HEK293 (cell line): ENCODE data around the gene TTR.

Source experiments
- CTCF ChIA-PET: fragments of 350-600 bp; formaldehyde crosslinking; extraction: SDS; loops from one replicate; lab custom pipeline; 2021; ENCODE audit warnings: antibody characterized with exemption; lab: Yijun Ruan, JAX
- POLR2A ChIA-PET: fragments of 300-600 bp; formaldehyde crosslinking; extraction: SDS; loops from one replicate; lab custom pipeline; 2020; ENCODE audit warnings: antibody characterized with exemption, inconsistent platforms; lab: Yijun Ruan, JAX
- H3K27ac ChIP-seq: fragments of 200-500 bp; sonication (Bioruptor generic); 2 replicates; pipeline ENCODE4 v1.5.1; 2014; ENCODE audit warnings: low read depth, low read length, control low read depth, inconsistent platforms; ENCODE audit errors: extremely low read depth
- H3K36me3 ChIP-seq, 2 experiments: fragments of 200-500 bp in 1 of 2; sonication (Bioruptor generic) in 1 of 2; 1 replicate in 1 of 2; 2 replicates in 1 of 2; pipeline ENCODE4 v1.5.1; 2014 to 2017; ENCODE audit warnings: inconsistent platforms in 2 of 2, low read length in 2 of 2; ENCODE audit not compliant: control insufficient read depth in 2 of 2, insufficient read depth in 1 of 2
- H3K4me1 ChIP-seq: fragments of 200-500 bp; sonication (Bioruptor generic); 2 replicates; pipeline ENCODE4 v1.5.1; 2014; ENCODE audit warnings: mild to moderate bottlenecking, low read length, inconsistent platforms; ENCODE audit not compliant: control insufficient read depth, insufficient read depth
- H3K4me3 ChIP-seq: 2 replicates; pipeline ENCODE4 v1.5.1; 2011; ENCODE audit warnings: low read depth, mild to moderate bottlenecking, control low read depth, low read length, moderate library complexity
- H3K9me3 ChIP-seq: fragments of 200-500 bp; sonication (Bioruptor generic); 2 replicates; pipeline ENCODE4 v1.5.1; 2014; ENCODE audit warnings: low read depth, low read length, inconsistent platforms; ENCODE audit not compliant: control insufficient read depth, insufficient read depth
- PRDM1 ChIP-seq: fragments of 450-650 bp; formaldehyde crosslinking; IDR thresholded peaks from 2 replicates; pipeline ENCODE4; 2016; ENCODE audit warnings: missing biosample characterization, missing genetic modification characterization
- SALL2 ChIP-seq: fragments of 450-650 bp; formaldehyde crosslinking; IDR thresholded peaks from 2 replicates; pipeline ENCODE4 v1.5.0; 2017; ENCODE audit warnings: missing biosample characterization, mild to moderate bottlenecking, missing genetic modification characterization, borderline replicate concordance
- SP3 ChIP-seq: fragments of 450-650 bp; formaldehyde crosslinking; IDR thresholded peaks from 2 replicates; pipeline ENCODE4 v1.5.1; 2016; ENCODE audit warnings: missing biosample characterization, missing genetic modification characterization
- TCF7L2 ChIP-seq: IDR thresholded peaks from 2 replicates; pipeline ENCODE4 v1.6.1; 2011; ENCODE audit warnings: low read depth, mild to moderate bottlenecking, inconsistent platforms, low read length, moderate library complexity, borderline replicate concordance
- ZBTB49 ChIP-seq: fragments of 450-650 bp; formaldehyde crosslinking; IDR thresholded peaks from 2 replicates; pipeline ENCODE4 v1.5.1; 2016; ENCODE audit warnings: missing biosample characterization, missing genetic modification characterization, low read depth
- ZBTB7A ChIP-seq: fragments of 450-650 bp; formaldehyde crosslinking; IDR thresholded peaks from 2 replicates; pipeline ENCODE4 v1.5.1; 2016; ENCODE audit warnings: low read depth, missing biosample characterization, missing genetic modification characterization
- ZFP69B ChIP-seq: fragments of 450-650 bp; formaldehyde crosslinking; IDR thresholded peaks from 2 replicates; pipeline ENCODE4 v1.5.1; 2016; ENCODE audit warnings: missing biosample characterization, missing genetic modification characterization
- ZNF10 ChIP-seq: fragments of 450-650 bp; formaldehyde crosslinking; IDR thresholded peaks from 2 replicates; pipeline ENCODE4 v1.5.1; 2017; ENCODE audit warnings: missing biosample characterization, missing genetic modification characterization
- ZNF311 ChIP-seq: fragments of 450-650 bp; formaldehyde crosslinking; IDR thresholded peaks from 2 replicates; pipeline ENCODE4 v1.5.1; 2017; ENCODE audit warnings: missing biosample characterization, missing genetic modification characterization, borderline replicate concordance
- ZNF513 ChIP-seq: fragments of 450-650 bp; IDR thresholded peaks from 2 replicates; pipeline ENCODE4 v1.5.1; 2018; ENCODE audit warnings: missing biosample characterization, missing genetic modification characterization
- ZNF561 ChIP-seq: fragments of 450-650 bp; IDR thresholded peaks from 2 replicates; pipeline ENCODE4 v1.5.1; 2018; ENCODE audit warnings: missing biosample characterization, missing genetic modification characterization, borderline replicate concordance
- ZNF571 ChIP-seq: fragments of 450-650 bp; formaldehyde crosslinking; IDR thresholded peaks from 2 replicates; pipeline ENCODE4 v1.5.0; 2017; ENCODE audit warnings: missing biosample characterization, missing genetic modification characterization
- ZNF670 ChIP-seq: fragments of 450-650 bp; formaldehyde crosslinking; IDR thresholded peaks from 2 replicates; pipeline ENCODE4 v1.5.1; 2016; ENCODE audit warnings: missing biosample characterization, missing genetic modification characterization, low read depth
- ZNF76 ChIP-seq: fragments of 450-650 bp; formaldehyde crosslinking; IDR thresholded peaks from 2 replicates; pipeline ENCODE4; 2016; ENCODE audit warnings: low read depth, missing biosample characterization, missing genetic modification characterization, borderline replicate concordance
- ZSCAN16 ChIP-seq: fragments of 450-650 bp; formaldehyde crosslinking; IDR thresholded peaks from 2 replicates; pipeline ENCODE4 v1.5.1; 2016; ENCODE audit warnings: missing biosample characterization, missing genetic modification characterization
- ZSCAN23 ChIP-seq: fragments of 450-650 bp; formaldehyde crosslinking; IDR thresholded peaks from 2 replicates; pipeline ENCODE4 v1.5.1; 2016; ENCODE audit warnings: missing biosample characterization, missing genetic modification characterization

Gene TTR

GRCh38 chr18:31583185-31583854 is 8.4 kb upstream of the TTR start:
- no peak overlapping the region for H3K27ac ChIP-seq
- H3K9me3 ChIP-seq, result no peaks in the 10 kb centered on the region
- ChIA-PET POLR2A (no interaction called here), CTCF (interaction anchor here (1.1 kb wide), 1 partner anchor 139 kb away, joined by 3 read pairs; no protein-coding TSS in a partner anchor)
- no peaks in the 10 kb centered on the region for H3K36me3 ChIP-seq
- no peaks in the 10 kb centered on the region for H3K4me1 ChIP-seq
- TF ChIP-seq ZNF561 (tag by site-specific recombination) (no peak), ZNF571 (tag by site-specific recombination) (no peak), ZNF76 (tag by site-specific recombination) (no peak), SP3 (tag by site-specific recombination) (no peak), SALL2 (tag by site-specific recombination) (no peak)
- H3K4me3 ChIP-seq, result no peak overlapping the region

- ChIA-PET POLR2A (no interaction called here), CTCF (interaction anchor here (0.6 to 1.8 kb wide), 5 partner anchors 17 to 156 kb away, joined by 3 to 5 read pairs (median 4); no protein-coding TSS in a partner anchor)
- Histone ChIP-seq H3K27ac (no peak overlapping the region), H3K4me1 (no peaks in the 10 kb centered on the region), H3K4me3 (no peak overlapping the region), H3K36me3 (no peaks in the 10 kb centered on the region), H3K9me3 (no peaks in the 10 kb centered on the region)
- TF ChIP-seq ZSCAN23 (tag by site-specific recombination) (no peak), ZBTB49 (no peak)
Measured at GRCh38 chr18:31585991-31586390, 5.7 kb upstream of the TTR start.

- no peak overlapping the region for H3K4me3 ChIP-seq
- H3K4me1 ChIP-seq, result no peaks in the 10 kb centered on the region
- CTCF ChIA-PET, result interaction anchor here (0.6 to 1.8 kb wide), 5 partner anchors 17 to 390 kb away, joined by 3 to 5 read pairs (median 3); no protein-coding TSS in a partner anchor
- no peaks in the 10 kb centered on the region for H3K36me3 ChIP-seq
- POLR2A ChIA-PET, result no interaction called here
- TF ChIP-seq ZNF670 (tag by site-specific recombination) (no peak), ZSCAN16 (tag by site-specific recombination) (no peak), TCF7L2 (no peak), ZBTB7A (tag by site-specific recombination) (no peak), ZNF513 (tag by site-specific recombination) (no peak), ZNF10 (tag by site-specific recombination) (no peak), ZNF311 (tag by site-specific recombination) (no peak), PRDM1 (tag by site-specific recombination) (no peak), ZFP69B (tag by site-specific recombination) (no peak)
- no peak overlapping the region for H3K27ac ChIP-seq
- no peaks in the 10 kb centered on the region for H3K9me3 ChIP-seq
Measured at GRCh38 chr18:31586616-31587015, 5.1 kb upstream of the TTR start.
